ENCODE measurements around the gene GRM7. TPM values are rescaled to one million over a fixed set of nuclear protein-coding genes. Genes with fewer than 3 reads are reported as not detected.

Gene GRM7
- polyA plus RNA-seq, 1 donor from 2014 or later: 23.8 TPM

- H3K79me2 ChIP-seq (replicated peaks; ENCODE audit: insufficient read depth, low read length): no peaks in the 10 kb centered on the region
- no peaks in the 10 kb centered on the region for H4K20me1 ChIP-seq (ENCODE audit: insufficient read depth)
- no peaks in the 10 kb centered on the region for H3K36me3 ChIP-seq (ENCODE audit: insufficient read depth, low read length)
- H3K9ac ChIP-seq (ENCODE audit: low read length): no peak overlapping the region
- no peaks in the 10 kb centered on the region for H3K27me3 ChIP-seq (ENCODE audit: insufficient read depth, low read depth, low read length)
- no peak overlapping the region for H3K4me3 ChIP-seq (ENCODE audit: low read length)
- TF ChIP-seq POLR2AphosphoS5 (IDR thresholded peaks at IDR 0.05) (no peak), TAF1 (IDR thresholded peaks at IDR 0.05; ENCODE audit: low read depth) (no peak), EZH2 (IDR thresholded peaks at IDR 0.05; ENCODE audit: borderline replicate concordance, insufficient read depth, low read length, poor library complexity, severe bottlenecking) (no peak), EP300 (conservative IDR thresholded peaks at IDR 0.05; ENCODE audit: poor library complexity, severe bottlenecking) (no peak), RAD21 (conservative IDR thresholded peaks at IDR 0.05) (no peak), CTCF (IDR thresholded peaks at IDR 0.05; ENCODE audit: poor library complexity, severe bottlenecking) (no peak), MXI1 (conservative IDR thresholded peaks at IDR 0.05; ENCODE audit: poor library complexity, severe bottlenecking) (no peak), REST (IDR thresholded peaks at IDR 0.05; ENCODE audit: borderline replicate concordance) (no peak), SMC3 (conservative IDR thresholded peaks at IDR 0.05; ENCODE audit: poor library complexity) (no peak)
- H3K9me2 ChIP-seq (ENCODE audit: insufficient read depth, low read length): no peaks in the 10 kb centered on the region
- H3K9me3 ChIP-seq (ENCODE audit: low read length): no peaks in the 10 kb centered on the region
- no peaks in the 10 kb centered on the region for H3F3A ChIP-seq (ENCODE audit: insufficient read depth, low read length, poor library complexity, severe bottlenecking)
- no peak overlapping the region for H3K27ac ChIP-seq (ENCODE audit: low read length)
- no peak overlapping the region for H3K4me2 ChIP-seq (ENCODE audit: low read length)
- H2AFZ ChIP-seq (ENCODE audit: low read depth, low read length): no peak overlapping the region
Observed at GRCh38 chr3:6985848-6986247, 124.9 kb downstream of the GRM7 start.

GRCh38 chr3:6989608-6990291 lies 128.8 kb downstream of the GRM7 start:
- Histone ChIP-seq H3K36me3 (ENCODE audit: insufficient read depth, low read length) (no peaks in the 10 kb centered on the region), H3K9me2 (ENCODE audit: insufficient read depth, low read length) (no peaks in the 10 kb centered on the region), H2AFZ (ENCODE audit: low read depth, low read length) (no peak overlapping the region), H3K27me3 (ENCODE audit: insufficient read depth, low read depth, low read length) (no peaks in the 10 kb centered on the region), H4K20me1 (ENCODE audit: insufficient read depth) (no peaks in the 10 kb centered on the region), H3F3A (ENCODE audit: insufficient read depth, low read length, poor library complexity, severe bottlenecking) (no peaks in the 10 kb centered on the region), H3K27ac (ENCODE audit: low read length) (no peak overlapping the region), H3K4me3 (ENCODE audit: low read length) (no peak overlapping the region), H3K9ac (ENCODE audit: low read length) (no peak overlapping the region), H3K4me2 (ENCODE audit: low read length) (no peak overlapping the region), H3K79me2 (replicated peaks; ENCODE audit: insufficient read depth, low read length) (no peaks in the 10 kb centered on the region), H3K9me3 (ENCODE audit: low read length) (no peaks in the 10 kb centered on the region)
- TF ChIP-seq CTCF (IDR thresholded peaks at IDR 0.05; ENCODE audit: poor library complexity, severe bottlenecking): no peak
- no peak for TF ChIP-seq MXI1 (conservative IDR thresholded peaks at IDR 0.05; ENCODE audit: poor library complexity, severe bottlenecking)
- TF ChIP-seq REST (IDR thresholded peaks at IDR 0.05; ENCODE audit: borderline replicate concordance): no peak
- no peak for TF ChIP-seq TAF1 (IDR thresholded peaks at IDR 0.05; ENCODE audit: low read depth)
- TF ChIP-seq RAD21 (conservative IDR thresholded peaks at IDR 0.05): no peak
- no peak for TF ChIP-seq EZH2 (IDR thresholded peaks at IDR 0.05; ENCODE audit: borderline replicate concordance, insufficient read depth, low read length, poor library complexity, severe bottlenecking)
- TF ChIP-seq POLR2AphosphoS5 (IDR thresholded peaks at IDR 0.05): no peak
- no peak for TF ChIP-seq SMC3 (conservative IDR thresholded peaks at IDR 0.05; ENCODE audit: poor library complexity)
- no peak for TF ChIP-seq EP300 (conservative IDR thresholded peaks at IDR 0.05; ENCODE audit: poor library complexity, severe bottlenecking)
